GM21619 (cell line): Measurements from ENCODE around the gene ANGPTL1.

ENCODE experiments used
- ATAC-seq: cut with Tn5 transposase; IDR thresholded peaks from one replicate; pipeline ENCODE4 v1.9.1; 2021; ENCODE audit not compliant: unreplicated experiment

Gene ANGPTL1

GRCh38 chr1:178870944-178871343, at the start of gene ANGPTL1:
Gene ANGPTL1, minus strand, starts transcription at chr1:178871077. Its CDS starts 5,301 bp downstream, at chr1:178865776.
- ATAC-seq: no peak

GRCh38 chr1:178919581-178919980, 48.7 kb upstream of the ANGPTL1 start:
- no peak for ATAC-seq

- ATAC-seq: no peak
These were observed 48.1 kb upstream of the ANGPTL1 start for GRCh38 chr1:178918955-178919354.

GRCh38 chr1:178918308-178918707, 47.4 kb upstream of the ANGPTL1 start:
- ATAC-seq: no peak

- ATAC-seq: no peak
These were observed 45.7 kb upstream of the ANGPTL1 start for GRCh38 chr1:178916448-178917174.

- no peak for ATAC-seq
These were observed 41.7 kb upstream of the ANGPTL1 start for GRCh38 chr1:178912597-178912996.

GRCh38 chr1:178910023-178910422, 39.1 kb upstream of the ANGPTL1 start:
- ATAC-seq: no peak

- ATAC-seq: no peak
These were observed 37.5 kb upstream of the ANGPTL1 start for GRCh38 chr1:178908358-178908757.

GRCh38 chr1:178901482-178902125, 30.7 kb upstream of the ANGPTL1 start:
- no peak for ATAC-seq

- ATAC-seq: no peak
These were observed 28.5 kb upstream of the ANGPTL1 start for GRCh38 chr1:178899402-178899801.

GRCh38 chr1:178898401-178898800, 27.5 kb upstream of the ANGPTL1 start:
- no peak for ATAC-seq

GRCh38 chr1:178895928-178896327, 25.1 kb upstream of the ANGPTL1 start:
- no peak for ATAC-seq

- ATAC-seq: no peak
These were observed 15.7 kb upstream of the ANGPTL1 start for GRCh38 chr1:178886551-178886950.

GRCh38 chr1:178885869-178886268, 15.0 kb upstream of the ANGPTL1 start:
- ATAC-seq: no peak

- ATAC-seq: no peak
These were observed 11.1 kb upstream of the ANGPTL1 start for GRCh38 chr1:178881950-178882349.

GRCh38 chr1:178877896-178878295, 7.0 kb upstream of the ANGPTL1 start:
- no peak for ATAC-seq

- ATAC-seq: no peak
These were observed 5.1 kb upstream of the ANGPTL1 start for GRCh38 chr1:178875936-178876335.

GRCh38 chr1:178874966-178875365, 4.1 kb upstream of the ANGPTL1 start:
- no peak for ATAC-seq

- peak; percentile 60 for ATAC-seq
These were observed 859 bp upstream of the ANGPTL1 start for GRCh38 chr1:178871551-178872320.

- ATAC-seq: no peak
These were observed 656 bp downstream of the ANGPTL1 start for GRCh38 chr1:178870221-178870620.

GRCh38 chr1:178869119-178869697, 1.7 kb downstream of the ANGPTL1 start:
- no peak for ATAC-seq
